GM13977 (cell line): ENCODE measurements around the gene CNOT4.

Source experiments
- DNase-seq: peaks from one replicate; pipeline ENCODE4 v3.0.0; 2012; ENCODE audit warnings: low spot score
- in situ Hi-C: fragments of 300-500 bp; cut with MboI; formaldehyde crosslinking; loops from one replicate; pipeline ENCODE4 v1.12.0; 2022; ENCODE audit warnings: low sequenced_read_pairs, low pct_unique_long_range_greater_than_20kb, mixed read lengths, inconsistent platforms; ENCODE audit not compliant: unreplicated experiment
- TF ChIP-seq, protein P1 (sequence below): IDR thresholded peaks from 2 replicates; pipeline ENCODE4 v1.5.1; 2012; ENCODE audit warnings: mild to moderate bottlenecking, control low read depth; ENCODE audit not compliant: insufficient read depth; ENCODE audit errors: extremely low read depth, missing control alignments

CNOT4 gene

DNA sequence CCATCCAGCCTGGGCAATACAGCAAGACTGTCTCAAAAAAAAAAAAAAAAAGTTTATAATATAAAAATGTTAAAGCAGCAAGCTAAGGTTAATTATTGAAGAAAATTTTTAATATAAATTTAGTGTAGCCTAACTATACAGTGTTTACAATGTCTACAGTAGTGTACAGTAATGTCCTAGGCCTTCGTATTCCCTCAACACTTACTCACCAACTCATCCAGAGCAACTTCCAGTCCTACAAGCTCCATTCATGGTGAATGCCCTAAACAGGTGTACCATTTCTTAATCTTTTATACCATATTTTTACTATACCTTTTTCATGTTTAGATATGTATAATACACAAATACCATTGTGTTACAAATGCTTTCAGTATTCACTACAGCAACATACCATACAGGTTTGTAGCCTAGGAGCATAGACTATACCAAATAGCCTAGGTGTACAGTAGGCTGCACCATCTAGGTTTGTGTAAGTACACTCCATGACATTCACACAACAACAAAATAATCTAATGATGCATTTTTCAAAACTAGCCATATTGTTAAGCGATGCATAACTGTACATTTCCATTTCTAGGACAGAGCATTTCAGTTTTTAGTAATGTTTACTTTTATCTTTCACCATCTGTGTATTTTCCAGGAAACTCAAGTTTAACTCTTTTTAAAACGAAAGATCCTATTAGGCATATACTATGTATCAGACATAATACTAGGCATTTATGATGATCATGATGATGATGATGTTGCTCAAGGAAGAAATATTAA lies 43.3 kb downstream of the CNOT4 start:
- in situ Hi-C loops, result no loop called here

DNA sequence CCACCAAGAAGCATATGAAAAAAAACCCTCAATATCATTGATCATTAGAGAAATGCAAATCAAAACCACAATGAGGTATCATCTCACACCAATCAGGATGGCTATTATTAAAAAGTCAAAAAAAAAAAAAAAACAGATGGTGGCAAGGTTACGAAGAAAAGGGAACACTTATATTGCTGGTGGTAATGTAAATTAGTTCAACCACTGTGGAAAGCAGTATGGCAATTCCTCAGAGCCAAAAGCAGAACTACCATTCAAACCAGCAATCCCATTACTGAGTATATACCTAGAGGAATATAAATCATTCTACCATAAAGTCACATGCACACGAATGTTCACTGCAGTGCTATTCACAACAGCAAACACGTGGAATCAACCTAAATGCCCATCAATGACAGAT lies 46.0 kb downstream of the CNOT4 start:
- in situ Hi-C loops, result no loop called here
- TF ChIP-seq, protein P1, sequence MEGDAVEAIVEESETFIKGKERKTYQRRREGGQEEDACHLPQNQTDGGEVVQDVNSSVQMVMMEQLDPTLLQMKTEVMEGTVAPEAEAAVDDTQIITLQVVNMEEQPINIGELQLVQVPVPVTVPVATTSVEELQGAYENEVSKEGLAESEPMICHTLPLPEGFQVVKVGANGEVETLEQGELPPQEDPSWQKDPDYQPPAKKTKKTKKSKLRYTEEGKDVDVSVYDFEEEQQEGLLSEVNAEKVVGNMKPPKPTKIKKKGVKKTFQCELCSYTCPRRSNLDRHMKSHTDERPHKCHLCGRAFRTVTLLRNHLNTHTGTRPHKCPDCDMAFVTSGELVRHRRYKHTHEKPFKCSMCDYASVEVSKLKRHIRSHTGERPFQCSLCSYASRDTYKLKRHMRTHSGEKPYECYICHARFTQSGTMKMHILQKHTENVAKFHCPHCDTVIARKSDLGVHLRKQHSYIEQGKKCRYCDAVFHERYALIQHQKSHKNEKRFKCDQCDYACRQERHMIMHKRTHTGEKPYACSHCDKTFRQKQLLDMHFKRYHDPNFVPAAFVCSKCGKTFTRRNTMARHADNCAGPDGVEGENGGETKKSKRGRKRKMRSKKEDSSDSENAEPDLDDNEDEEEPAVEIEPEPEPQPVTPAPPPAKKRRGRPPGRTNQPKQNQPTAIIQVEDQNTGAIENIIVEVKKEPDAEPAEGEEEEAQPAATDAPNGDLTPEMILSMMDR, result no peak
- no peak for DNase-seq

More for the DNA sequence above, 43.3 kb downstream of the CNOT4 start:
- TF ChIP-seq, protein P1, result no peak
- DNase-seq, result no peak

DNA sequence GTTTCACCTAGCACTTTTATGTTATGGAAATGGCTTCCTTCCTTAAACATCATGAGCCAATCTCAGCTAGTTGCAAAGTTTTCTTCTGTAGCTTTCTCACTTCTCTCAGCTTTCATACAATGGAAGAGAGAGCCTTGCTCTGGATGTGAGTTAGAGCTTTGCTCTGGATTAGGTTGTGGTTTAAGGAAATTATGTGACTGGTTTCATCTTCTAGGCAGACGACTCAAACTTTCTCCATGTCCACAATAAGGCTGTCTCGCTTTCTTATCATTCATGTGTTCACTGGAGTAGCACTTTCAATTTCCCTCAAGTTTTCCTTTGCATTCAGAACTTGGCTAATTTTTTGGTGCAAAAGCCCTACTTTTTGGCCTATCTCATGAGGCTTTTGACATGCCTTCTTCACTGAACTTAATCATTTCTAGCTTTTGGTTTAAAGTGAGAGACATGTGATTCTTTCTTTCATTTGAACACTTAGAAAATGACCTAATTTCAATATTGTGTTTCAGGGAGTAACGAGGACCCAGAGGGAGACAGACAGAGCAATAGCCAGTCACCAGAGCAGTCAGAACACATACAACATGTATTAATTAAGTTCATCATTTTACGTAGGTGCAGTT lies 49.8 kb downstream of the CNOT4 start:
- in situ Hi-C loops, result no loop called here
- TF ChIP-seq, protein P1, result no peak
- no peak for DNase-seq

GRCh38 chr7:135459076-135459475 lies 50.8 kb downstream of the CNOT4 start:
- TF ChIP-seq, protein P1, result no peak
- DNase-seq, result no peak
- in situ Hi-C loops, result no loop called here

GRCh38 chr7:135454060-135454459 lies 55.8 kb downstream of the CNOT4 start:
- no peak for DNase-seq
- in situ Hi-C loops, result no loop called here
- TF ChIP-seq, protein P1, result no peak

- TF ChIP-seq, protein P1, result no peak
- no peak for DNase-seq
- in situ Hi-C loops, result no loop called here
These were observed 60.5 kb downstream of the CNOT4 start for GRCh38 chr7:135449436-135449835.
